ENCODE data around the gene MINAR2.

The MINAR2 gene

GRCh38 chr5:129773376-129773775 lies 25.5 kb downstream of the MINAR2 start:
- DNase-seq, result no peak

GRCh38 chr5:129781594-129781993 lies 33.7 kb downstream of the MINAR2 start:
- no peak for DNase-seq

GRCh38 chr5:129803403-129803802 lies 55.5 kb downstream of the MINAR2 start:
- DNase-seq, result no peak

GRCh38 chr5:129804705-129805104 lies 56.8 kb downstream of the MINAR2 start:
- DNase-seq, result no peak

GRCh38 chr5:129807162-129807814 lies 59.4 kb downstream of the MINAR2 start:
- DNase-seq, result no peak
